HG03432 (cell line): ENCODE data around the gene TMEM63B.
"Not testable (repeated sequence)": the region's sequence is repeated elsewhere in the genome, so short reads cannot be mapped to it uniquely, and the experiment has no call there.

Experiments used
- ATAC-seq: cut with Tn5 transposase; IDR thresholded peaks from one replicate; pipeline ENCODE4 v1.9.1; 2021; ENCODE audit warnings: mild to moderate bottlenecking, moderate library complexity; ENCODE audit not compliant: unreplicated experiment

Gene TMEM63B

GRCh38 chr6:44166591-44167184 is 39.3 kb downstream of the TMEM63B start:
- no peak for ATAC-seq

GRCh38 chr6:44167567-44167966 is 40.2 kb downstream of the TMEM63B start:
- ATAC-seq, result no peak

- no peak for ATAC-seq
Measured at GRCh38 chr6:44169154-44169553, 41.8 kb downstream of the TMEM63B start.

GRCh38 chr6:44169886-44170570 is 42.7 kb downstream of the TMEM63B start:
- ATAC-seq, result no peak

GRCh38 chr6:44171899-44172546 is 44.7 kb downstream of the TMEM63B start:
- no peak for ATAC-seq

- ATAC-seq, result peak; percentile 66
Measured at GRCh38 chr6:44172731-44173500, 45.6 kb downstream of the TMEM63B start.

GRCh38 chr6:44176130-44176761 is 48.9 kb downstream of the TMEM63B start:
- no peak for ATAC-seq

GRCh38 chr6:44176762-44177509 is 49.6 kb downstream of the TMEM63B start:
- peak; percentile 62 for ATAC-seq

- ATAC-seq, result no peak
Measured at GRCh38 chr6:44177691-44178423, 50.5 kb downstream of the TMEM63B start.

- no peak for ATAC-seq
Measured at GRCh38 chr6:44178424-44179071, 51.2 kb downstream of the TMEM63B start.

- no peak for ATAC-seq
Measured at GRCh38 chr6:44179072-44179536, 51.8 kb downstream of the TMEM63B start.

- no peak for ATAC-seq
Measured at GRCh38 chr6:44179648-44180047, 52.3 kb downstream of the TMEM63B start.

GRCh38 chr6:44180406-44180805 is 53.1 kb downstream of the TMEM63B start:
- no peak for ATAC-seq

- ATAC-seq, result no peak
Measured at GRCh38 chr6:44180886-44181285, 53.5 kb downstream of the TMEM63B start.

- ATAC-seq, result not testable (repeated sequence)
Measured at GRCh38 chr6:44181784-44182183, 54.4 kb downstream of the TMEM63B start.

- ATAC-seq, result no peak
Measured at GRCh38 chr6:44182911-44183390, 55.6 kb downstream of the TMEM63B start.

- no peak for ATAC-seq
Measured at GRCh38 chr6:44183783-44184182, 56.4 kb downstream of the TMEM63B start.

- ATAC-seq, result not testable (repeated sequence)
Measured at GRCh38 chr6:44185356-44185755, 58.0 kb downstream of the TMEM63B start.
